HG02759 (cell line): Measurements from ENCODE around the gene HADH.
A peak's percentile ranks its signal among the peaks of the same experiment; 100 is the strongest.
"Not testable (repeated sequence)": the region's sequence is repeated elsewhere in the genome, so short reads cannot be mapped to it uniquely, and the experiment has no call there.

Experiments
- ATAC-seq: cut with Tn5 transposase; IDR thresholded peaks from one replicate; pipeline ENCODE4 v1.9.1; 2021; ENCODE audit warnings: mild to moderate bottlenecking, moderate library complexity; ENCODE audit not compliant: unreplicated experiment

HADH gene

DNA sequence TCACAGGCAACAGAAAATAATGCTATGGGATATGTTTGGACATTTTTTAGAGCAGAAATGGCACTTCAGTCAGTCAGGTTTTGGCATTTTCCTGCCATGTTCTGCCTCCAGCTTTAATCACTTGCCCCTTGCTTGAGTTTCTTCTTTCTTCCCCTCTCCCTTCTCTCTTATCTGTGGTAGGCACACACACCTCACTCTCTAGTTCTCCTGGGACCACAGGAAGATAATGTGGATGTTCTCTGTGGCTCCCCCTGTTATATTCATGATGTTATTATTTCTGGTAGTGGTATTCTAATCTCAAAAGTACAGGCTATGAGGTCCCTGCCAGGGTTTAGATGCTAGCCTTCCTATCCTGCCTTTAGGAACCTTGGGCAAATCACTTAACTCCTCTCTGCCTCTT lies 5.2 kb downstream of the HADH start:
- no peak for ATAC-seq

GRCh38 chr4:107996949-107997788 lies 7.5 kb downstream of the HADH start:
- no peak for ATAC-seq

DNA sequence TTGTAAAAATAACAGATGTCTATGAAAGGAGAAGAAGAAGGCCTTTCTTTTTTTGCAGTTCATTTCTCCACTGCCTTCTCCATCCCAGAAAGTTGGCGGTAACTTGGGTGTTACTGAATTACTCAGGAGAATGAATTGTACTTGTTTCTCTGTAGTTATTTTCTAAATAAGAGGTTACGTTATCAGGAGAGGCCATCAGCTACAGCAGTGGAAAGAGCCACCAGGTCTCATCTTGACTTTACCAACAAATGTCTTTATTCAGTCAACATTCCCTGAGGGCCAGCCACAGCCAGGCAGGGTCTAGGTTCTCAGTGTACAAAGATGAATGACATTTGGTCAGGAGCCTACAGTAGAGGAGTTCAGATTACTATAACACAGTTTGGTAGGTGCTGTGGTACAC lies 8.1 kb downstream of the HADH start:
- ATAC-seq = no peak

GRCh38 chr4:107999932-108000539 lies 10.3 kb downstream of the HADH start:
- no peak for ATAC-seq

DNA sequence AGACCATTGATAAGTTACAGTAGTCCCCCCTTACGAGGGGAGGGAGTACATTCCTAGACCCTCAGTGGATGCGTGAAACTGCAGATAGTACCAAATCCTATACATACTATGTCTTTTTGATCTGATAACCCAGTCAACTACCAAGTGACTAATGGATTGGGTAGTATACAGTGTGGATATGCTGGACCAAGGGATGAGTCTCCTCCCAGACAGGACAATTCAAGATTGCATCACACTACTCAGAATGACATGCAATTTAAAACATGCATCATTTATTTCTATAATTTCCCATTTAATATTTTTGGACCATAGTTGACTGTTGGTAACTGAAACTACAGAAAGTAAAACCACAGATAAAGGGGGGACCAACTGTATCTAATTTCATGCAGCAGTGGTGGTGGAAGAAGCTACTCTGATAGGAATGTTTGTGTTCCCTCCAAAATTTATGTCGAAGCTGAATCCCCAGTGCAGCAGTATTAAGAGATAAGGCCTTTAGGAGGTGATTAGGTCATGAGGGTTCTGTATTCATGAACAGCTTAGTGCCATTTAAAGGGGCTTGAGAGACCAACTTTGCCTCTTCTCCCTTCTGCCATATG lies 11.9 kb downstream of the HADH start:
- no peak for ATAC-seq

DNA sequence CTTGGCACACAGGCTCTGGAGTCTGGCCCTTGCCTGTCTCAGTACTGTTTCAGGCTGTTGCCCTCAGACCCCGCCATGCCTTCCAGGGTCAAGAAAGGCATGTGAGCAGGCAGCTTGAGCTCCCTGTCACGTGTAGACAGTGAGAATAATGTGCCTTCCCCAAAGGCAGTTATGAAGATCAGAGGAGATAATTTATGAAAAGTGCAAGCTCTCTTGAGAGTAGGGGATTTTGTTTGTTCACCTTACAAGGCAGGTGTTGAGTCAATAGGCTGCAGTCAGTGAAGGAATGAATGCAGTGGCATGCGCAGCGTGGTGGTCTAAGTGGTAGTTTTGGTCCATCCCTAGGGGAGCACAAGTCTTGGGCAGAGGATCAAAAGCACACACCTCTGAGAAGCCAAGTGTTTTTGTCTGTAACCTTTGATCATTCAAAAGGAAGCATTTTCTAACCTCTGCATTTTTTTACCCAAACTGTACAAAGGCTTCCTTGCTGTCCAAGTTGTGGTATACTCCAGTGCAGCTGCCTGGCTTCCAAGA lies 14.4 kb downstream of the HADH start:
- peak; percentile 65 for ATAC-seq

DNA sequence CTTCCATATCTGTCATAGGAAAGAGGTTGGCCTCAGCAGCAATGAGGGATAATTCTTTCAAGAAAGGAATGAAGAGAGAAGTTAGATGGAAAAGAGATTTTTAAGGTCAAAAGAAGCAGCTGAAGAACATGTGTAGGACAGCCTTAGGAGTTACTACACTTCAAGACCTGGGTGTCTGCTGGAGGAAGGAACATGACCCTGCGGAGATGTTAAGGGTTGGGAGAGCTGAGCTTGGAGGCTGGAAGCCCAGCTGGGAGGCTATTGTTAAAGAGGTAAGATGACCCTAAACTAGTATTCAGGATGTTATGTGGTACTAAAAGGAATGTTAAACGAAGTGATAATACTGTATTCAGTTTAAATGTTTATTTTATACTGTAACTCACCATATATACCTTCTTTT lies 15.0 kb downstream of the HADH start:
- ATAC-seq = no peak

- no peak for ATAC-seq
These were observed 16.1 kb downstream of the HADH start for GRCh38 chr4:108005807-108006206.

DNA sequence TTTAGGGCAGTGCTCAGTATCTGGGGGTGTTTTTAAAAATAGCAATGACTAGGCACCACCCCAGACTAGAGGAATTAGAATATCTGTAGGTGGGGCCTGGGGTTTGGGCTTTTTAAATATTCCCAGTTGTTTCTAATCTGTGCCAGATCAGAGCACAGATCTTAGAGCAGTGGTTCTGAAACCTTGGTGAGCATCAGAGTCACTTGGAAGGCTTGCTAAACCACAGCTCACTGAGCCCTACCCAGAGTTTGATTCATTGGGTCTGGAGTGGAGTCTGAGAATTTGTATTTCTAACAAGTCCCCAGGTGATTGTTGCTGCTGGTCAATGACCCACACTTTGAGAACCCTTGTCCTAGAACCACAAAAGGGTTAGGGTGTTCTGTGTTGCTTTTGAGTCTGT lies 16.7 kb downstream of the HADH start:
- ATAC-seq = no peak

DNA sequence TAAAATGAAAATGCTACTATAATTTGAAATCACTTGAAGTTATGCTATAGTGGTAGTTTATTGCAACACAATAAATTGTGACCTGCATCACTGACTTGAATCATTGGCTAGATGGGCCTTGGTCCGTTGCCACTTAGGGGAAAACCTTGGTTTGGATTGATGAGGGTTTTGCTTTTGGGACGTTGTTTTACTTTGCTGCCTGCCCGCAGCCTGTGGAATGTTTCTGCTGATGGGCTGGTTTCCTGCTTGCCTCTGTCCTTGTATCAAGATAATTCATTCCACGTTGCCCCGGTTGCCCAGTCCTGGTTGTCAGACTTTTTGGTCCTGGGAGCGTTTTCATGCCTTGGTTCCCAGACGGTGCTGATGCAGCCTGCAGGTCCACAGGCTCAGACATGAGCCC lies 18.3 kb downstream of the HADH start:
- no peak for ATAC-seq

- ATAC-seq = no peak
These were observed 19.0 kb downstream of the HADH start for GRCh38 chr4:108008721-108009120.

GRCh38 chr4:108010167-108010566 lies 20.5 kb downstream of the HADH start:
- ATAC-seq = no peak

GRCh38 chr4:108012382-108012781 lies 22.7 kb downstream of the HADH start:
- not testable (repeated sequence) for ATAC-seq

DNA sequence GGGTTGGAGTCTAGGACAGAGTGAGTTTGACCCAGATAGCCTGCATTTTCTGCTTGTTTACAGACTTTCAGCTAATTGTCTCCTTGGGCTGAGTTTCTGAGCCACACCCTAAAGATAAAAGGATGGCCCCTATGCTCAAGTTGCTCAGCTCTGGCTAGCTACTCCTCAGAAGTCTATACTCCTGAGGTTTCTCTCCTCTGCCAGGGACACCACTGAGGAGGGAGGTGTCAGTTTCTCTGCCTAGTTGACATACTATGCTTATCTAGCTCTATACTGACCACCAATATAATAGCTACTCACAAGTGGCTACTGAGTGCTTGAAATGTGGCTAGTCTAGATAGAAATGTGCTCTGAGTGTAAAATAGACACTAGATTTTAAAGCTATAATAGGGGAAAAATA lies 23.6 kb downstream of the HADH start:
- ATAC-seq = no peak

- ATAC-seq = no peak
These were observed 24.3 kb downstream of the HADH start for GRCh38 chr4:108013955-108014354.

- peak; percentile 83 for ATAC-seq
These were observed 28.6 kb downstream of the HADH start for GRCh38 chr4:108018040-108018883.

DNA sequence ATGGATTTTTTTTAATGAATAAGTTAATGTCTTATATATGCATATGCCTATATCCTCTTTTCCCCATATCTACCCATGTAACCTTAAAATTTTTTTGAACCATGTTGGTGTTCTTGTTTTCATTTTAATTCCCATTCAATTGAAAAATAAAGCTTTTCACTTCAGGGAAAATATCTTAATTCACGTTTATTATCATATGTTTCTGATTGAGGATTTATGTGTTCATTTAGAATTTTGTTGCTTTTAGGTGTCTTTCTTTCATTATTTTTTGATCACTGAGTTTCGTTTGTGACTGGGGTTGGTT lies 29.1 kb downstream of the HADH start:
- ATAC-seq = no peak

- no peak for ATAC-seq
These were observed 34.6 kb downstream of the HADH start for GRCh38 chr4:108024085-108024877.

DNA sequence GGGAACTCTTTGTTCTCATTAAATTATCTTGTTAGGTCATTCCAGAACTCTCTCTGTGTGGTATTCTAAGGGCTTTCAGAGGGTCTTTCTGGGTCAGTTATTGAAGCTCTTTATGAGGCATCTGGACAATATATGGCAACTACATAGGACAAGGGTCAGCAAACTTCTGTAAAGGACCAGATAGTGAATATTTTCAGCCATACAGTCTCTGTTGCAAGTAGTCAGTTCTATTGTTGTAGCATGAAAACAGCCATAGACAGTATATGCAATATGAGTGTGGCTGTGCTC lies 35.1 kb downstream of the HADH start:
- ATAC-seq = no peak

DNA sequence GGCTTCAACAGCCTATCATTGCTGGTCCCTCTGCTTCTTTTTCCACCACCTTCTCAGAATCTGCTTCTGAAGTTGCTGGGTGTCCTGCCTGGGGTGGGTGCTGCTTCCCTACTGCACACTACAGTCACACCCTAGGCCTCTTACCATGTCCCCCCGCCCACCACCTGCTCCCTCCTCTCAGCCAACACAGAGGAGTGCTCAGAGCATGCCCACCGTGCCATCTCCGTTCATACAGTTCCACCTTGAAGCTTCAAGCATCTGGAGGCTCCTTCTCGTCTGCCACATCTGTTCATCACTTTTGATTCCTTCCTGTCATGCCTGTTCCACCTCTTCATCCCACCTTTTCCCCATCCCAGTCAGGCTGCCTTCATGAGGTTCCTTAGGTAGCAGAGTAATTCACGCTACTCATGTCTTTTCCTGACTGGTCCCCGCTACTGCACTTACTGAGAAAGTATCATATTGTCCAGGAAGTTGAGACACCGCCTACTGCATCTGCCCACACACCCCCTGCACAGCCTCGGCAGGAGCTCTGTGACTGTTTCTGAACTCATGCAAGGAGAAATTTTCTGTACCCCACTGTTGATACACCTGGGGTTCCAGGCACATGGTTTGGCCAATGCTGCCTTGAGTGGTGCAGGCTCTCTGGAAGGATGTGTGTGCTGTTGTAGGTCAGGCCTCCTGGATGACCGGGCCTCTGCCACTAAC lies 39.5 kb downstream of the HADH start:
- no peak for ATAC-seq
